Measurements from ENCODE around the gene TBX20. TPM values are rescaled to one million over a fixed set of nuclear protein-coding genes. Genes with fewer than 3 reads are reported as not detected.

Gene TBX20
- polyA plus RNA-seq, 3 donors, result not detected

GRCh38 chr7:35246819-35247218, 7.1 kb downstream of the TBX20 start:
- Mint-ChIP-seq H3K36me3 (peaks cover 2 to 6% of the 10 kb centered on the region in 2 donors), H3K9me3 (peaks cover 0 to 12% (median 7%) of the 10 kb centered on the region in 7 donors), H3K4me1 (peaks cover 5% of the 10 kb centered on the region), H3K27me3 (ENCODE audit: low read depth in 3 of 3) (peaks cover 49 to 58% (median 56%) of the 10 kb centered on the region in 3 donors), H3K4me3 (peak overlapping the region in 1 of 2 donors; percentile 33), H3K27ac (no peak overlapping the region)
- Histone ChIP-seq H3K4me3 (replicated peaks in 1 of 3; ENCODE audit: low read depth in 2 of 3, low read length in 3 of 3) (no peak overlapping the region), H3K4me1 (ENCODE audit: control insufficient read depth in 1 of 2, insufficient read depth in 2 of 2, low read length in 2 of 2) (no peaks in the 10 kb centered on the region), H3K79me2 (ENCODE audit: insufficient read depth, low read length) (no peaks in the 10 kb centered on the region), H2AFZ (ENCODE audit: insufficient read depth, low read depth, low read length, poor library complexity, severe bottlenecking) (no peak overlapping the region), H3K27me3 (ENCODE audit: control insufficient read depth in 2 of 2, insufficient read depth in 2 of 2, low read length in 2 of 2) (peaks cover 66 to 72% of the 10 kb centered on the region in 2 donors), H4K20me1 (ENCODE audit: insufficient read depth, low read length) (no peaks in the 10 kb centered on the region), H3K9me3 (replicated peaks in 1 of 2; ENCODE audit: control insufficient read depth in 1 of 2, insufficient read depth in 1 of 2, low read length in 2 of 2) (peaks cover 0 to 19% of the 10 kb centered on the region in 2 donors), H3K36me3 (replicated peaks in 1 of 2; ENCODE audit: control insufficient read depth in 1 of 2, insufficient read depth in 2 of 2, low read length in 2 of 2) (no peaks in the 10 kb centered on the region), H3K27ac (ENCODE audit: low read depth in 1 of 2, low read length in 2 of 2) (no peak overlapping the region), H3K4me2 (replicated peaks; ENCODE audit: extremely low read depth, low read length, poor library complexity, severe bottlenecking) (no peak overlapping the region), H3K9ac (ENCODE audit: insufficient read depth, low read length, poor library complexity, severe bottlenecking) (no peak overlapping the region)
- intact Hi-C loops (cut with micrococcal nuclease), result no loop called here
- no peak for TF ChIP-seq CTCF (IDR thresholded peaks at IDR 0.05)
- DNase-seq, result no peak

GRCh38 chr7:35241884-35242283, 12.0 kb downstream of the TBX20 start:
- no peaks in the 10 kb centered on the region for H3K36me3 ChIP-seq (replicated peaks in 1 of 2; ENCODE audit: control insufficient read depth in 1 of 2, insufficient read depth in 2 of 2, low read length in 2 of 2)
- peaks cover 19 to 23% of the 10 kb centered on the region in 2 donors for H3K27me3 ChIP-seq (ENCODE audit: control insufficient read depth in 2 of 2, insufficient read depth in 2 of 2, low read length in 2 of 2)
- TF ChIP-seq CTCF (IDR thresholded peaks at IDR 0.05), result no peak
- H2AFZ ChIP-seq (ENCODE audit: insufficient read depth, low read depth, low read length, poor library complexity, severe bottlenecking), result no peak overlapping the region
- no peaks in the 10 kb centered on the region for H4K20me1 ChIP-seq (ENCODE audit: insufficient read depth, low read length)
- WGBS (ENCODE audit: insufficient coverage), result 92% methylated on average over 7 of the region's 7 CpGs
- no peak for DNase-seq
- Mint-ChIP-seq H3K9me3 (peaks cover 0 to 3% (median 0%) of the 10 kb centered on the region in 7 donors), H3K27me3 (ENCODE audit: low read depth in 3 of 3) (peaks cover 14 to 16% (median 16%) of the 10 kb centered on the region in 3 donors), H3K27ac (no peak overlapping the region), H3K36me3 (no peaks in the 10 kb centered on the region), H3K4me1 (no peaks in the 10 kb centered on the region), H3K4me3 (no peak overlapping the region)
- H3K4me2 ChIP-seq (replicated peaks; ENCODE audit: extremely low read depth, low read length, poor library complexity, severe bottlenecking), result no peak overlapping the region
- no peaks in the 10 kb centered on the region for H3K4me1 ChIP-seq (ENCODE audit: control insufficient read depth in 1 of 2, insufficient read depth in 2 of 2, low read length in 2 of 2)
- no peak overlapping the region for H3K9ac ChIP-seq (ENCODE audit: insufficient read depth, low read length, poor library complexity, severe bottlenecking)
- no peaks in the 10 kb centered on the region for H3K79me2 ChIP-seq (ENCODE audit: insufficient read depth, low read length)
- no peaks in the 10 kb centered on the region for H3K9me3 ChIP-seq (replicated peaks in 1 of 2; ENCODE audit: control insufficient read depth in 1 of 2, insufficient read depth in 1 of 2, low read length in 2 of 2)
- H3K4me3 ChIP-seq (replicated peaks in 1 of 3; ENCODE audit: low read depth in 2 of 3, low read length in 3 of 3), result no peak overlapping the region
- H3K27ac ChIP-seq (ENCODE audit: low read depth in 1 of 2, low read length in 2 of 2), result no peak overlapping the region
- intact Hi-C loops (cut with micrococcal nuclease), result no loop called here

Data from CD14-positive monocyte (primary cell).